GM19023 (cell line): ENCODE data around the gene TNFRSF14.
A peak's percentile ranks its signal among the peaks of the same experiment; 100 is the strongest.

Experiments used
- ATAC-seq: cut with Tn5 transposase; IDR thresholded peaks from one replicate; pipeline ENCODE4 v1.9.1; 2021; ENCODE audit warnings: mild to moderate bottlenecking, moderate library complexity; ENCODE audit not compliant: unreplicated experiment

Gene TNFRSF14

DNA sequence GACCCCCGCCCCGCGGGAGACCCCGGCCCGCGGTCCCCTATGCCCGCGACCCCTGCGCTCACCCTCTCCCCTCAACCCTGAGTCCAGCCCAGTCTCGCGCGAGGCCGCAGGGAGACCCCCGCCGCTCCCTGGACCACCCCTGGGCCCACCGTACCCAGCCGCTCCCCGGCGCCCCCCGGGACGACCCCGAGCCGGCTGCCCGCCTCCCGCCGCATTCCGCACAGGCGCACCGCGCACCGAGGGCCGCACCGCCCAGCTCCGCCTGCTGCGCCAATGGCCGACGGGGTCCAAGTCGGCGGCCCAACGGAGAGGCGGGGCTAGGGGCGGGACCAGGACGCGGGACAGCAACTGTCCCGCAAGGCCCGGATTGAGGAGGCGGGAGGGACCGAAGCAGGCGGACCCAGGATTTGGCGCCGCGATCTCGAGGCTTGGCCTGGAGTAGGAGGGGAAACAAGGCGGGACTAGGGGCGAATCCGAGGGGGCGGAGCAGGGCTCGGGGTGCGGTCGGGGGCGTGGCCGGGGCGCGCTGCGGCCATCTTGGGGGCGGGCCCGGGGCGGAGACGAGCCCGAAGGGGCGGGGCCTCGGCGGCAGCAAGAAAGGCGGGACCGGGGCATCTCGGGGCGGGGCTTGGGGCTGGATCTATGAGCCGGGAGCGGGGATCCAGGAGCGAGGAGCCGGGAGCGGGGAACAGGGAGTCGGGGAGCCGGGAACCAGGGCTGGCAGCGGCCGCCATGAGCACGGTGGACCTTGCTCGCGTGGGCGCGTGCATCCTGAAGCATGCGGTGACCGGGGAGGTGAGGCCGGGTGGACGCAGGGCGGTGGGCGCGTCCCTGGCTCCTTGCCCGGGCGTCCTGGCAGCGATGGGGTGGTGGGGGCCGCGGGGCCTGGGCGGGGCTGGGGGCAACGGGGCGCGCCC is 30.2 kb downstream of the TNFRSF14 start, which contains the start of gene PRXL2B:
PRXL2B (plus strand) TSS at position 624 of the 917 bp plus-strand sequence; CDS start at position 733, 109 bp downstream.
- ATAC-seq = peak; percentile 74

DNA sequence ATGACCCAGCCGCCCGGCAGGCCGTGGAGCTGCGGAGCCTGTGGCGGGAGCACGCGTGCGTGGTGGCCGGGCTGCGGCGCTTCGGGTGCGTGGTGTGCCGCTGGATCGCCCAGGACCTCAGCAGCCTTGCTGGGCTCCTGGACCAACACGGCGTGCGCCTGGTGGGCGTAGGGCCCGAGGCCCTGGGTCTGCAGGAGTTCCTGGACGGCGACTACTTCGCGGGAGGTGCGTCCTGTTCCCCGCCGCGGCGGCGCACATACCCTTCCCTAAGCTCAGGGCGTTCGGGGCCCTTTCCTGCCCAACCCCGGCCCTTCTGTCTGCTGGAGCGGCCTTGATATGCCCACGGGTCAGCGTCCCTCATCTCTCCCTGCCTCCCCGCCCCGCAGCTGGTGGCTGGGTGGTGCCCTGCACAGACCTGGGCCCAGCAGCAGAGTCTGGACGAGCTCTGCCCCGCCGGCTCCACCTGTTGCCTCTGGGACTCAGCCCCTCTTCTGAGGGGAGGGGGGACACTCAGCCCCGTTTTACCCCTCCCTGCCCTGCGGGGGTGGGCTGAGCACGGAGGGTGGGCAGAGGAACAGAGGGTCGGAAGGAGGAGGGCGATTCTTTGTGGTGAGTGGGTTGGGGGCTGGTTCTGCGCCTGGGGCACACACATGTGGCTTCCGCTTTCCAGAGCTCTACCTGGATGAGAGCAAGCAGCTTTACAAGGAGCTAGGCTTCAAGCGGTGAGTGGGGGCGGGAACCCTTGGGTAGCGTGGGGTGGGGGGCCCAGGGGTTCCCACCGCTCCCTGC is 31.1 kb downstream of the TNFRSF14 start:
- no peak for ATAC-seq

DNA sequence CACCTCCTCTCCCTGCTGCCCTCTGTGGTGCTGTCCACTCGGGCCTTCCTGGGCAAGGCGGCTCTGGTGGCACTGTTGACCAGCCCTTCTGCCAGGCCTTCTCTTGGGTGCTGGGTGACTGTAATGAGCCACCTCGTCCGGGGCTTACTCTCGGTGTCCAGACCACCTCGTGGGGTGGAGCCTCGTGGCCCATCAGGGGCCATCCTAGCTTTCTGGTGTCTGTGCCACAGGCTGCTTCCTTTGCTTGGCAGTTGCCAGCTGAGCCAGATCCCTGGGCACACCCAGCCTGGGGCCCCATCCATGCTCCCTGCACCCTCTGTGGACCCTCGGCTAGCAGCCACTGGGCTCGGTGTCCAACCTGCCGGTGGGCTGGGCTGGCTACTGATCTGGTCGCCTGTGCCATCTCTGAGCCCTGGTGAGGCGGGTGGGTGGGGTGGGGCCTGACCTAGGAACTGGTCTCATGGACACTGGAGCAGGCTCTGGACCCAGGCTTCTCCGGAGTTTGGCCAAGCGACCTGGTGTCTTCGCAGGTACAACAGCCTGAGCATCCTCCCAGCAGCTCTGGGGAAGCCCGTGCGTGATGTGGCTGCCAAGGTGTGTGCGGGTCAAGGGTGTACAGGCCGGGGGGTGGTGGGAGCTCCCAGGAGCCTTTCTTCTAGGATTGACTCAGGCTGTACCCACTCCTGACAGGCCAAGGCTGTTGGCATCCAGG is 31.8 kb downstream of the TNFRSF14 start:
- ATAC-seq = no peak

DNA sequence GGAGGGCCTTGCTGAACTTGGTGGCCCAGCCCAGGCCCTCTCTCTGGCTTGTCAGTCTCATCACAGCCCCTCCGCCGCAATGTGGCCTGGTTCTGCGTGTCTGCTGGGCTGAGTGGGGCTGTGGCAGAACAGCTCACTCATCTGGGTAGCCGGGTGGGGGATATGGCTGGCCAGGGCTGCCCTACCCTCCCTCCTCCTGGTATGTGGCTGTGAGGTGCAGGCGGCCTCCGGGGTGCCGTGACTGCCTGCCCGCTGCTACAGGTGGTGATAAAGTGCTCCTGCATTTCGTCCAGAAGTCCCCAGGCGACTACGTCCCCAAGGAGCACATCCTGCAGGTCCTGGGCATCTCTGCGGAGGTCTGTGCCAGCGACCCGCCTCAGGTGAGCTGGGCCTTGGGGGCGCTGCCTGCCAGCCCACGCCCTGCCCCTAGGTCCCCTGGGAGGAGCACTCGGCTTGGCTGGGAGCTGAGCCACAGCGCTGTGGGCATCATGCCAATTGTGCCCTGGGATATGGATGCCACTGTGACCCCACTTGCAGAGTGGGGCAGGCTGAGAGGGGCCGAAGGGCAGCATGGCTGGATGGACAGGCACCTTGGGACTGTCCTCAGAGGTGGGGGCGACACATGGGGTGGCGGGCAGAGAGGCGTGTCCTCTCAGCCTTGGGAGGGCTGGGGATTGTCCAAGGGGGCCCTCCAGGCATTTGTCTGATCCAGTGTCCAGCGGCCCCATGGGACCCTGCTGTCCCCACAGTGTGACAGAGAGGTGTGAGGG is 32.7 kb downstream of the TNFRSF14 start:
- no peak for ATAC-seq

DNA sequence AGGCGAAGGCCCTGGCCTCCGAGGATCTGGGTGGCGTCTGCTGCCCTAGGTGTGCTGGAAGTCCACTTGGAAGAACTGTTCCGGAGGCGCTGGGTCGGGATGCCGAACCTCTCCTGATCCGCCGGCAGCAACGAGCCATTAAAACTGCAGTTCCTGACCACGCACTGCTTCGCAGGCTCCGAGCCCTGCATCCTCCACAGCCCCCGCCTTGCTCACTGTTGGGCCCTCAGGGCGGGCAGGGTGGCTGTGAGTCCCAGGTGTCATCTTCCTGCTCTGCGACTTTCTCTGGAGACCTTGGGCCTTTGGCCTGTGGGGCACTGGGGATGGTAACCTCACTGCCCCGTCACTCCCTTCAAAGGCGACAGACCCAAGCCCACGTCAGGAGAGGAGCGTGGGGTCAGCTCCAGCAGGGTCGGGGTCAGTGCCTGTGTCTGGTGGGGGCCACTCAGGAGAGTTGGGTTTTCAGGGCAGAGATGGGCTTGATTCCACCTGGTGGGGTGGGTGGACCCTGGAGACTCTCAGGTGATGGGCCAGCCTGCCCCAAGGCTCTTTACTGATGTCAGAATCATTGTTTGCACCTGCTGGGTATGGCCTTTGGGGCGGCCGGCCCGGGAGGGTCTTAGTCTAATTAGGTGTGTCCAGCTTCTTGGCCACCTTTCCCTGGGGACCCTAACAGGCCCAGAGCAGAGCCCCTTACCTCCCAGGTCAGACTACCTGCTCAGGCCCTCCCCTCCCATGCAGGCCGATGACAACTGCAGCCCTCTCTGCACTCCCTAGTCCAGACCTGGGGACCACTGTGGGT is 33.5 kb downstream of the TNFRSF14 start:
- ATAC-seq = no peak

DNA sequence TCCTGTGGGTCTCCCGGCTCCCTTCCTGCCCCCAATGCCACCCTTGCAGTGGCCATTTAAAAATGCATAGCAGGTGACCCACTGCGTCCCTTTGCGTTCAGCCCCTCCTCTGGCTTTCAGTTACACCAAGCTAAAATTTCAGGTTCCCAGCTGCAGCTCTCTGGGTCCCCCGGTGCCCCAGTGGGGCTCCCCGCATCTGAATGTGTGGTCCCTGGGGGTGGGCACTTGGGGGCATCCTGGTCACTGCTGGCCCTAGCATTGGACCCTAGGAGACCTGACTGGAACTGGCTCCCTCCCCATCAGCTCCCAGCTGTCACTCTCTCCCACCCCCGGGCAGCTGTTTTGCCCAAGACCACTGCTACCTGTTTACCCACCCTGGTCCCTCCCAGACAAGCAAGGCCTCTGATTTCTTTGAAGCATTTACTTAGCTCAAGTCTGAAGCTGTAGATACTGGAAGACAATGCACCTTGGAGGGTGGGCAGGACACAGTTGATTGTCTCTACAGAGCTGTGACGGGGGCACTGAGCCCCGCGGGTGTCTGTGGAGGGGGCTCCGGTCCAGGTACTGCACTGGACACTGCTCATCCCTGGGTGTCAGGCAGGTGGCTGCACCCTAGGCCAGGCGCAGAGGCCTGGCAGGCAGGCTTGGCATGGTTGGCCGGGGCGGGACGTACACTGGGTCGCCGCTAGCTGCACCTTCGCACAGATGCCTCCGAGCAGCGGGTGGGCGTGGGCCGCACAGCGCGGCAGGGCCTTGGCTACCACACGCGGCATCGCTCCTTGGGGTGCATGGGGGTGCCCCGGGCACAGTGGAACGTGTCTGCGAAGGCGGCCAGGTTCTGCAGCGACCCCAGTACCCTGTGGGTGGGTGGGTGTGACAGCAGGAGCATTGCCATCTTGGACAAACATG is 34.3 kb downstream of the TNFRSF14 start:
- ATAC-seq = no peak

DNA sequence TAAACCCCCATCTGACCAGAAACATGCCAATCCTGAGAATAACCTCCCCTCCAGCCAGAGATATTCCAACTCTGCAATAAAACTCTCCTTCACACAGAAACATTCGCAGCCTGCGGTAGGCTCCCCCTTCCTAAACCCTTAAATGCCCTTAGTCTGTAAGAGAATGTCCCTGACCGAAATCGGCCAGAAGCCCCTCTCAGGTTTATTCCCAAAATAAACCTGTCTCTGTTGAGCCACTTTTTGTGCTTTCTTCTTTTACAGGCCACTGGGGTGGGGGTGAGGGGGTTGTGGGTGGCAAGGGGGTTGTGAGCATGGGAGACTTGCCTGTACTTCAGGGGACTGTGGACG is 35.0 kb downstream of the TNFRSF14 start:
- ATAC-seq = no peak

DNA sequence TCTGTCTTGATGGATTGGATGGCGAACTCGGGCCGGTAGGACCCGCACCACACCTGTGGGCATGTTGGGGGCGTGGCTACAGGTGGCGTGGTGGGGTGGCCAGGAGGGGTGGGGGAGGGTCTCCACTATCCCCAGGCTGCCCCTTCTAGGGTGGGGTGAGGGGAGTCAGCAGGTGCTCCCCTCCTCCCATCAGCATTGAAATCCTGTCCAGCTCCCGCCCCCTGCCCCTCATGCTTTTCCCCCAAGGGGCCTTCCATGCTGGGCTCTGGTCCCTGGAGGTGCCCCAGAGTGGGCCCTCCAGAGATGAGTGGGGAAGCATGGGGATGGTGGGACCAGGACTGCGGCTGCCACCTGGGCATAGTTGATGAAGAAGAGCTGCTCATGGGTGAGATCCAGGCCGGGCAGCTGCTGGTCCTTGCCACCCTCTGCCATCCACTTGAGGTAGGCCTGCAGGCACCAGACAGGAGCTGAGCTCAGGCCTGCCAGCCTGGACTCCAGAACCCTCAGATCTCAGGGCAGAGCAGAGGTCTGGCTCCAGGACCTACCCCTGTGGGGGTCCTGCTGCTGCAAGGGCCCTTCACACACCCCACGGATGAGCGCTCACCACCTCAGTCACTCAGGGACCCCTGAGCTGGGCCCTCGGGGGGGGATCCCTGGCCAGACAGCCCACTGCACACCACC is 35.5 kb downstream of the TNFRSF14 start:
- ATAC-seq = no peak

DNA sequence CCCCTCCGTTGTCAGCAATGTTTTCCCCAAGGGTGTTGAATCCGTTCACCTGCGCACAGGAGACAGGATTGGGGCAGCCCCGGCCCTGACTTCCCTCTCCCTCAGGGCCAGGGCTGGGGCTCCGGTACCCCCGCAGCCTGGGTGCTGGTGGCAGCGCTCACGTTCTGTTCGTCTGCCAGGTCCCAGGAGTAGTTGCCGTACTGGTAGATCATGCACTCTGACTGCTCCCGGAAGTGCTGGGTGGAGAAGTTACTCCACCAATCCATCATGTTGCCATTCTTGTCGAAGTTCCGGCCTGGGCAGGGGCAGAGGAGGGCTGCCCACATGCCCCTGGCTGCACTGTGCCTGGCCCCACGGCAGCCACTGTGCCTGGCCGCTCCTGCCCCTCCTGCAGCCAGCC is 36.5 kb downstream of the TNFRSF14 start:
- no peak for ATAC-seq

DNA sequence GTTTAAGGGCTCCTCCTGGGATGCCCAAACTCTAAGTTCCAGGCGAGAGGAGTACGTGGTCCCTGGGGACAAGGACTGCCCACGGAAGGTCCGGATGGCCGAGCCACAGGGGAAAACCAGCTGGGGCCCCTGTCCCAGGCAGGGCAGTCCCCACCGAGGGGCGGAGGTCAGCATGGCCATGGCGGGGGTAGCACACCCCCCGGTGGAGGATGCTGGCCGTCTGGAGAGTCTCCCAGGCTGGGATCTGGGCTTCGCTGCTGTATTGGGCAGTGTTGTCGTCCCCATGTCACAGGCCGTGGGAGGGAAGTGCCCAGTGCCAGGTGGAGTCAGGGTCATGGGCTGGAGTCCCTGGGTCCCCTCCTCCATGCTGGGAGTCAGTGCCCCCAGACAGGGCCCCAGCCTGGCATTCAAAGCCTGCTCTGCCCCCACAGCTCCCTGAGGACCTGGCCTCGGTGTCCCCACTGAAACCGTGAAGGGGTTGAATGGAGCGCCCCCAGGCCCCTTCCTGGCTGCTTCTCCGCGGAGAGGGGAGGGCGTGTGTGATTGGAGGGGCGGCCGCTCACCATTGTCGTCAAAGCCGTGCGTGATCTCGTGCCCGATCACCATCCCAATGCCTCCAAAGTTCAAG is 37.2 kb downstream of the TNFRSF14 start:
- ATAC-seq = no peak

DNA sequence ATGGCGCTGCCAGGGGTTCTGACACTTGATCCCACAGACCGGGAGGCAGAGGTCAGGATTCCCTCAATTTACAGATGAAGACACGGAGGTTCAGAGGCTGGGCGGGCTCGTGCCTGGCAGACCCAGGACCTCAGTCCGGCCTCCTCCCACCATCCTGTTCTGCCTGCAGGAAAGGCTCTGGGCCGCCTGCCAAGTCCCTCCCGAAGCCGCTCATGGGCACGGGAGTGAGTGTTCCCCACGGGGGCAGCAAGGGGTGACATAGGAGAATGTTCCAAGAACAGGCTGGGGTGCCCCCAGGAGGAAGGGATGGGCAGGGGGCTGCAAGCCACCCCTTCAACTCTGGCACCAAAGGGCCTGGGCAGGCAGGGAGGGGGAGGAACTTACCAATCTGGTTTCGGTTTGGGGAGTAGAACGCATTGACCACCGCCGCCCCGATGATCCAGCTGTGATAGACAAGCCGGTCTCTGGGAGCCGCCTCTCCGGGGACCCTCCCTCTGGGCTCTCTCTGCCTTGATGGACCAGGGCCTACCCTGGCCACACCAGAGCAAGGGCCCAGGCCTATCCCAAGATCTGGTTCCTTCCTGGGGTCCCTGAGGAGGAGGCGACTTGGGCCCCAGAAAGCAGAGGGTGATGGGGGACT is 38.0 kb downstream of the TNFRSF14 start:
- ATAC-seq = no peak

DNA sequence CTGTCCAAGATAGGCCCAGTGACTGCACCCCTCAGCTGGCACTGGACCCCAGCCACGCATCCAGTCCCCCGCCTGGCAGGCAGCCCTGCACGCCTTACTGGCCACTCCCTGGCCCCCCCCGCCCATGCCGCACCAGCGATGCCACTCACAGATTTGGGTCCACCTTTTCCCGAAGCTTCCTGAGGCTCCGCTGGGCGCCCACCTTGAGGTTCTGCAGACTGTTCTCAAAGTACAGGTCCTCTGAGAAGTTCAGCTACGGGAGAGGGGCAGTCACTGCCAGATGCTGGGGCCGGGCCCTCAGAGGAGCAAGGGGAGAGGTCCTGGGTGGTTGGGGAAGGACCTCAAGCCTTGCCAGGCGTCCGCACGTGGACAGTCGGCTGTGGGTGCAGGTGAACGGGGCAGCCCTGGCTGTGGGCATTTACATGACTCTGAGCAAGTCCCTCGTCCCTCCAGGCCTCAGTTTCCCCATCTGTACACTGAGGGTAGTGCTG is 38.5 kb downstream of the TNFRSF14 start:
- no peak for ATAC-seq

DNA sequence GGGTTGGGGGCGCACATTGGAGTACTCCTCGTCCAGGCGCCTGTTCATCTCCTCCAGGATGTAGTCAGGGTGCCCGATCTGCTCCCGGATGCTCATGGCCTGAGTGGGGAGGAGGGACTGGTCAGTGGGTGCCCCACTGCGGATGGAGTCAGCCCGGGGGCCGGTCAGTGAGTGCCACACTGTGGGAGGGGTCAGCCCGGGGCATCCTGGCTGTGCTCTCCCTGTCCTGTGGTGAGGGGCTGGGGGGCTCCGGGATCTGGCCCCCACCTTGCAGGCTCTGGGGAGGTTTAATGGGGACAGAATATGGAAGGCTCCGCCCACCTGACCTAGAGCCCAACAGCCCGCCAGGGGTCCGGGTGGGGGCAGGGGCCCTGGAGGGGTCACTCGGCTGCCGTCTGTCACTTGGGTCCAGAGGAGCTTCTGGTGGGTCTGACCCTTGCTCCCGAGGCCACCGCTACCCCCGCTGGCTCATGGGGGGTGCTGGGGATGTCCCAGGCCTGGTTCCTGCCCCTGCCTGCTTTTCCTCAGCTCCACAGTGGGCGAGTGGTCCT is 39.2 kb downstream of the TNFRSF14 start:
- ATAC-seq = no peak

DNA sequence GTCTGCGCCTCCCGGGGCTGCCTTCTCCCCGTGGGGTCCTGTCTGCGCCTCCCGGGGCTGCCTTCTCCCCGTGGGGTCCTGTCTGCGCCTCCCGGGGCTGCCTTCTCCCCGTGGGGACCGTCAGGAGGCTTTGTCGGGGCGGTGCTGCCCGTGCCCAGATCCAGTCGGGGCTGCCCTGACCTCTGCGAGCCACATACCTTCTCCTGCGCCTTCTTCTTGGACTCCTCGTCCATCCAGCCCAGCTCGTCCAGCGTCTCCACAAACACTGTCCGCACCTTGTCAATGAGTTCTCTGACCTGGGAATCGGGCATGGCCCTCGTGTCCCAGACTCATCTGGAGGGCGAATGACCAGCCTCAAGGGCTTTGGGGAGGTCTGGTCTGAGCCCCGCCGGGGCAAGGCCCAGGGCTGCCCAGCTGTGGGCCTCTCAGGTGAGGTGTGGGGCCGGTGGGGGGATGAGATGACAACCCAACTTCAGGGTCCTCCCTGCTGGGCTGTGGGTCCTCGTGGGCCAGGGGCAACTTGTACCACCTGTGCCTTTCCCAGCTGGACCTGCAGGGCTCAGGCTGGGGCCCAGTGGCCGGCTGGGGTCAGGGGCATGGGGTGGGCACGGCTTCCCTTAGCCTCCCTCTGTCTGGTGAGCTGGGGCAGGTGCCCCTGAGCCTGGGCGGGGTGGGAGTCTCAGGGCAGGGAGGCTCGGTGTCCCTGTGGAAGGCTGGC is 39.8 kb downstream of the TNFRSF14 start:
- no peak for ATAC-seq

DNA sequence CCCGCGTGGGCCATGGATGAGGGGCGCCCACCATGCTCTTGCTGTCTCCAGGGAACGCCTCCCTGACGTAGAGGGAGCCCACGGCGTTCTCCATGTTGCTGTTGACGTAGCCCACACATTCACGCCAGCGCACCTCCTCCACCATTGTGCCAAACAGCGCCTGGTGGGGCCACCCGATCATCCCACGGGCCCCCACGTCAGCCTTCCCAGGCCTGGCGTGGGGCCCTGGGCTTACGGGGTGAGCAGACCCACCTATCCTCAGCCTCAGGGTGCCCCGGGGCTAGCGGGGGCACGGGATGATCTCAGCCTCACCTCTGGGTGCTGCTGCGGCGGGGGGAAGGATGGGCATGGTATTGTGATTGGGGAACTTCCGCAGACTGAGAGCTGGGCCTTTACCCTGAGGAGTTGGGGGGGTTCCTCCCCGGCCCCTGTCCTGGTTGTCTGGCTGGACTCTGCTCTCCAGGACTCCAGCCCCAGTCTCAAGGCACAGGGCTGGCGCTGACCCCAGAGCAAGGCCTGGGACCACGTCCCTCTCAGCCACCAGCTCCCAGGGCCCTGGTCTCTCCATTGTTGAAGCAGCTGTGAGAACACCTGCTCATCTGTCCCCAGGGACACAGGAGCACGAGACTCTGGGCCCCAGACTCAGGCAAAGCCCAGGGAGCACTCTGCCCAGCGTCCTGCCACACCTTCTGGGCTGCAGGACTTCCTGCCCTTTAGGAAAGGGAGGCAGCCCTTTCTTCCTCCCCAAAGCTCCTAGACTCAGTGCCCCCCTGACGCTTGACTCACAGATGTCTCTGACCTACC is 40.6 kb downstream of the TNFRSF14 start:
- ATAC-seq = no peak
